ENCODE data around the gene CLDN22. TPM values are rescaled to one million over a fixed set of nuclear protein-coding genes. Genes with fewer than 3 reads are reported as not detected.

The CLDN22 gene
- polyA plus RNA-seq, 1 donor = not detected

- DNase-seq = no peak
- no peaks in the 10 kb centered on the region for H3K9me3 ChIP-seq (ENCODE audit: control insufficient read depth, low read depth, low read length)
- no CpG with 5 or more reads among the region's 20 CpGs for WGBS (ENCODE audit: insufficient coverage, low lambda C conversion rate)
Observed at GRCh38 chr4:183356931-183357675, 37.0 kb upstream of the CLDN22 start.

DNA sequence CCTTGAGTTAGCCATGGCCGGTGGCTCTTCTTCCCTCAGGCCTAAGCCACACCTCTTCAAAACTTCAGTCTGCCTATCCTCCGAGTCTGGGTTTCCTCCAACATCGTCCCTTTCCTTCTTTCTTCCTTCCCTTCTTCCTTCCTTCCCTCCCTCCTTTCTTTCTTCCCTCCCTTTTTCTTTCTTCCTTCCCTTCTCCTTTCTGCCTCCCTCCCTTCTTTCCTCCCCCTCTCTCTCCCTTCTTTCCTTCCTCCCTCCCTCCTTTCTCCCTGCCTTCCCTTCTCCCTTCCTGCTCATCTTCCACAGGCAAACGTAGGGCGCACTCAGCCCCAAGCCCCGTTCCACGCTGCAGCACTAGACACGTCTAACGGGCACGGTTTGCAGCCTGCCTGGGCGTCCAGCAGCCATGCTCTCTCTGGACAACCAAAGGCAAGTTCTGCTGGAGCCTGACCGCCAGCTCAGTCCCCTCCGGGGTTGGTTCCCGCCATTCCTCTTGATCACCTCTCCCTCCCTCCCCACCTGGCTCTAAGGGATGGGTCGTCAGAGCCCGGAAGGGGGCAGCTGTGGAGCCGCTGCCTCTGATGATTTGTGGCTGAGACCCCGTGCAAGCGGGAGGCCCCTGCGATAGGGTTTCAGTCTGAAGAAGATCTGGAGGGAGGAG is 36.2 kb upstream of the CLDN22 start:
- H3K36me3 ChIP-seq (ENCODE audit: control insufficient read depth, insufficient read depth, low read length) = no peaks in the 10 kb centered on the region

More at GRCh38 chr4:183356931-183357675, 37.0 kb upstream of the CLDN22 start:
- no peak overlapping the region for H3K27ac ChIP-seq (ENCODE audit: low read length)
- no peak overlapping the region for H3K4me3 ChIP-seq (ENCODE audit: low read length)
- H3K36me3 ChIP-seq (ENCODE audit: control insufficient read depth, insufficient read depth, low read length) = no peaks in the 10 kb centered on the region
- H3K4me1 ChIP-seq (ENCODE audit: control insufficient read depth, insufficient read depth, low read length) = peaks cover 8% of the 10 kb centered on the region
- no peaks in the 10 kb centered on the region for H3K27me3 ChIP-seq (ENCODE audit: control insufficient read depth, insufficient read depth, low read length)

GRCh38 chr4:183355405-183355804 is 35.3 kb upstream of the CLDN22 start:
- 57% methylated on average over 1 of the region's 4 CpGs for WGBS (ENCODE audit: insufficient coverage, low lambda C conversion rate)
- no peak overlapping the region for H3K4me3 ChIP-seq (ENCODE audit: low read length)
- peaks cover 8% of the 10 kb centered on the region for H3K4me1 ChIP-seq (ENCODE audit: control insufficient read depth, insufficient read depth, low read length)
- no peak overlapping the region for H3K27ac ChIP-seq (ENCODE audit: low read length)
- H3K36me3 ChIP-seq (ENCODE audit: control insufficient read depth, insufficient read depth, low read length) = no peaks in the 10 kb centered on the region
- H3K27me3 ChIP-seq (ENCODE audit: control insufficient read depth, insufficient read depth, low read length) = no peaks in the 10 kb centered on the region
- DNase-seq = no peak
- H3K9me3 ChIP-seq (ENCODE audit: control insufficient read depth, low read depth, low read length) = no peaks in the 10 kb centered on the region

More for the DNA sequence above, 36.2 kb upstream of the CLDN22 start:
- Histone ChIP-seq H3K4me3 (ENCODE audit: low read length) (no peak overlapping the region), H3K27ac (ENCODE audit: low read length) (no peak overlapping the region), H3K27me3 (ENCODE audit: control insufficient read depth, insufficient read depth, low read length) (no peaks in the 10 kb centered on the region), H3K4me1 (ENCODE audit: control insufficient read depth, insufficient read depth, low read length) (peaks cover 8% of the 10 kb centered on the region), H3K9me3 (ENCODE audit: control insufficient read depth, low read depth, low read length) (no peaks in the 10 kb centered on the region)
- 95% methylated on average over 4 of the region's 20 CpGs for WGBS (ENCODE audit: insufficient coverage, low lambda C conversion rate)
- DNase-seq = no peak

DNA sequence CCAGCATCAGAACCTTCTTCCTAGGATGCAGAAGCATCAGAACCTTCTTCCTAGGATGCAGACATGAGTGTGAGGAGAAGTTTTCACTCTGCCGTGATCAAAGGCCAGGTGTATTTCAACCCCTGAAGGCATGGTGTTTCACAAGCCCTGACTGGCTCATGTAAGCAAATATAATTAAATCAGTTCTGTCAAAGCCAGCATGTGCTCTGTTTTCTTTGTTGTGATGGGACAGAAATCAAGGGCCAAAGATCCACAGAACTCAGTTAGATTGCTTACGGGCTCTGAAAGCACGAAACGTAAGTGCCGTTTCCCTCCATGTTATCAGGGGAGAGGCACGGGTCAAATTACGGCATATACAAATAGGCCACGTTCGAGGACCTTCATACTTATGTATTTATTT is 34.1 kb upstream of the CLDN22 start:
- H3K27me3 ChIP-seq (ENCODE audit: control insufficient read depth, insufficient read depth, low read length) = no peaks in the 10 kb centered on the region
- H3K27ac ChIP-seq (ENCODE audit: low read length) = peak overlapping the region; percentile 12
- H3K36me3 ChIP-seq (ENCODE audit: control insufficient read depth, insufficient read depth, low read length) = no peaks in the 10 kb centered on the region
- DNase-seq = peak; percentile 71 to 87
- peaks cover 8% of the 10 kb centered on the region for H3K4me1 ChIP-seq (ENCODE audit: control insufficient read depth, insufficient read depth, low read length)
- H3K9me3 ChIP-seq (ENCODE audit: control insufficient read depth, low read depth, low read length) = no peaks in the 10 kb centered on the region
- H3K4me3 ChIP-seq (ENCODE audit: low read length) = no peak overlapping the region
- 21% methylated on average over 7 of the region's 9 CpGs for WGBS (ENCODE audit: insufficient coverage, low lambda C conversion rate)

DNA sequence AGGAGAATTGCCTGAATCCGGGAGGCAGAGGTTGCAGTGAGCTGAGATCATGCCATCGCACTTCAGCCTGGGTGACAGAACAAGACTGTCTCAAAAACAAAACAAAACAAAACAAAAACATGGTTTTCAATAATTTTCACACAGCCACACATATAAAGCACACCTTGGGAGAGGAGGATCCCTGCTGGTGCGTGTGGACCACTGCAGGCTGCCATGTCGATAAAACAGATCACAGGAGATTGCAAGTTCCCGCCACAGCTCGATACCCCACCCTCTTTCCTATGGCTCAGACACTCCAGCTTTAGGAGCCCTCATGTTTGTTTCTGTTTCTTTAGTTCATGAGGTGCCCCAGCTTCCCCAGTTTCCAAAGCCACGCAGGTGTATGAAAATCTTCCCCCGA is 33.5 kb upstream of the CLDN22 start:
- no peaks in the 10 kb centered on the region for H3K36me3 ChIP-seq (ENCODE audit: control insufficient read depth, insufficient read depth, low read length)
- no peaks in the 10 kb centered on the region for H3K9me3 ChIP-seq (ENCODE audit: control insufficient read depth, low read depth, low read length)
- WGBS (ENCODE audit: insufficient coverage, low lambda C conversion rate) = no CpG with 5 or more reads among the region's 8 CpGs
- no peaks in the 10 kb centered on the region for H3K27me3 ChIP-seq (ENCODE audit: control insufficient read depth, insufficient read depth, low read length)
- no peak overlapping the region for H3K4me3 ChIP-seq (ENCODE audit: low read length)
- no peak overlapping the region for H3K27ac ChIP-seq (ENCODE audit: low read length)
- H3K4me1 ChIP-seq (ENCODE audit: control insufficient read depth, insufficient read depth, low read length) = peaks cover 10% of the 10 kb centered on the region
- no peak for DNase-seq

- Histone ChIP-seq H3K27ac (ENCODE audit: low read length) (no peak overlapping the region), H3K36me3 (ENCODE audit: control insufficient read depth, insufficient read depth, low read length) (no peaks in the 10 kb centered on the region), H3K9me3 (ENCODE audit: control insufficient read depth, low read depth, low read length) (no peaks in the 10 kb centered on the region), H3K27me3 (ENCODE audit: control insufficient read depth, insufficient read depth, low read length) (no peaks in the 10 kb centered on the region), H3K4me1 (ENCODE audit: control insufficient read depth, insufficient read depth, low read length) (peaks cover 14% of the 10 kb centered on the region), H3K4me3 (ENCODE audit: low read length) (no peak overlapping the region)
- no peak for DNase-seq
- WGBS (ENCODE audit: insufficient coverage, low lambda C conversion rate) = no CpG with 5 or more reads among the region's 5 CpGs
Observed at GRCh38 chr4:183352546-183352945, 32.5 kb upstream of the CLDN22 start.

DNA sequence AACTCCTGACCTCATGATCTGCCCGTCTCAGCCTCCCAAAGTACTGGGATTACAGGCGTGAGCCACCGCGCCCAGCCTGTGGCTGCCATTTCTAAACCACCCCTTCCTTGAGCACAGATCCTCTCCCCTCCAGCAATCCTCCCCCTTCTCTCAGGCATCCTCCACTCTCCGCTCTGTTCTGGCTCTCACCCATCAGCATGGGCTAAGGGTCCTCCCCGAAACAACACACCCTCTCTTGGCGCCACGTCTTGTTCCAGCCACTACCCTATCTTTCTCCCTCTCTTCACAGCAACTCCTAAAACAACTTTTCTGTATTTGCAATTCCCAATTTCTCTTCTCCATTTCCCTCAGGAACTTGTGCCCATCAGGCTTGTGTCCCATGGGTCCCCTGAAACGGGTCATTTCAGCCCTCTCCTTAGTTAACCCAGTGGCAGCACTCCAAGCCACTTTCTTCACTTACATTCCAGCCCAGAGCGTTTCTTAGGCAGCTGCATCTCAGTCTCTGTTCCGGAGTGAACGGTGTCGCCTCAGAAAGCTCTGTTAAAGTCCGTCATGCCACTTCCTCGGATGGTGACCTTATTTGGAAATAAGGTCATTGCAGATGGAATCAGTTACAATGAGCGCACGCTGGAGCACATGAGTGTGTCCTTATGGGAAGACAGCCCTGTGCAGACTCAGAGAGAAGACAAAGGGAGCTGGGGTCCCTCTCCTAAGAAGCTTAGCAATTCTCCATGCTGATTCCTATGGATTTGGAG is 30.4 kb upstream of the CLDN22 start:
- H3K4me3 ChIP-seq (ENCODE audit: low read length) = no peak overlapping the region
- no peaks in the 10 kb centered on the region for H3K36me3 ChIP-seq (ENCODE audit: control insufficient read depth, insufficient read depth, low read length)
- no peaks in the 10 kb centered on the region for H3K9me3 ChIP-seq (ENCODE audit: control insufficient read depth, low read depth, low read length)
- no peak overlapping the region for H3K27ac ChIP-seq (ENCODE audit: low read length)
- no peaks in the 10 kb centered on the region for H3K27me3 ChIP-seq (ENCODE audit: control insufficient read depth, insufficient read depth, low read length)
- DNase-seq = no peak
- WGBS (ENCODE audit: insufficient coverage, low lambda C conversion rate) = 78% methylated on average over 1 of the region's 17 CpGs
- peaks cover 20% of the 10 kb centered on the region for H3K4me1 ChIP-seq (ENCODE audit: control insufficient read depth, insufficient read depth, low read length)

- no peak for DNase-seq
- Histone ChIP-seq H3K4me3 (ENCODE audit: low read length) (no peak overlapping the region), H3K27me3 (ENCODE audit: control insufficient read depth, insufficient read depth, low read length) (no peaks in the 10 kb centered on the region), H3K36me3 (ENCODE audit: control insufficient read depth, insufficient read depth, low read length) (no peaks in the 10 kb centered on the region), H3K9me3 (ENCODE audit: control insufficient read depth, low read depth, low read length) (no peaks in the 10 kb centered on the region), H3K27ac (ENCODE audit: low read length) (no peak overlapping the region), H3K4me1 (ENCODE audit: control insufficient read depth, insufficient read depth, low read length) (peaks cover 19% of the 10 kb centered on the region)
- 100% methylated on average over 8 of the region's 9 CpGs for WGBS (ENCODE audit: insufficient coverage, low lambda C conversion rate)
Observed at GRCh38 chr4:183349673-183350072, 29.6 kb upstream of the CLDN22 start.

DNA sequence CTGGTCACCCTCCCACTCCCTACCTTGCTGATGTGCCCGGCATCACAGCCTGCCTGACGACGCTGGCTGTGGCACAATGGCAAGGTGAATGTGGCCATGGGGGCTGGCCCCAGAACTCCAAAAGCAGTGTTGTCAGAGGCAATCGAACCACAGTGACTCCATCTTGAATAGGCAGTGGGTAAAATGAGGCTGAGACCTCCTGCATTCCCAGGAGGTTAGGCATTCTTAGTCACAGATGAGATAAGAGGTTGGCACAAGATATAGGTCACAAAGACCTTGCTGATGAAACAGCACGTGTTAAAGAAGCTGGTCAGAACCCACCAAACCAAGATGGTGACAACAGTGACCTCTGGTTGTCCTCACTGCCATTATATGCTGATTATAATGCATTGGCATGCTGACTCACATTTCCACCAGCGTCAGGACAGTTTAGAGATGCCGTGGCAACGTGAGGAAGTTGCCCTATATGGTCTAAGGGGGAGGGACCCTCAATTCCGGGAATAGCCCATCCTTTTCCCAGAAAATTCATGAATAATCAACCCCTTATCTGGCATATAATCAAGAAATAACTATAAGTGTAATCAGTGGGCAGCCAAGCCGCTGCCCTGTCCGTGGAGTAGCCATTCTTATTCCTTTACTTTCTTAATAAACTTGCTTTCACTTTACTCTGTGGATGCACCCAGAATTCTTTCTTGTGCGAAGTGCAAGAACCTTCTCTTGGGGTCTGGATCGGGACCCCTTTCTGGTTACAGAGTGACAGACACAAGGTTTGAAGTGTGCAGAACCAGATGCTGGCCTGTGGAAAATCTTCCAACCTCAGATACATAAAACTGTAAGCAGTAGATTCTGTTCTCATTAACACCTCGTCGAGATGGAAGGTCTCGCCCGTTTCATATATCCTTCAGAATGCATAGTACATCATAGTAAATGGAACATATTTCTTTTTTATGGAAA is 28.9 kb upstream of the CLDN22 start:
- H3K27me3 ChIP-seq (ENCODE audit: control insufficient read depth, insufficient read depth, low read length) = no peaks in the 10 kb centered on the region
- H3K4me3 ChIP-seq (ENCODE audit: low read length) = no peak overlapping the region
- peaks cover 13% of the 10 kb centered on the region for H3K4me1 ChIP-seq (ENCODE audit: control insufficient read depth, insufficient read depth, low read length)
- H3K9me3 ChIP-seq (ENCODE audit: control insufficient read depth, low read depth, low read length) = no peaks in the 10 kb centered on the region
- DNase-seq = peak in 1 of 2 donors; percentile 24
- no peaks in the 10 kb centered on the region for H3K36me3 ChIP-seq (ENCODE audit: control insufficient read depth, insufficient read depth, low read length)
- WGBS (ENCODE audit: insufficient coverage, low lambda C conversion rate) = 92% methylated on average over 2 of the region's 17 CpGs
- no peak overlapping the region for H3K27ac ChIP-seq (ENCODE audit: low read length)
